MV-4-11 (cell line): Measurements from ENCODE around the gene SSH2.
"Not testable (repeated sequence)": the region's sequence is repeated elsewhere in the genome, so short reads cannot be mapped to it uniquely, and the experiment has no call there.

Experiments
- DNase-seq: peaks from one replicate; lab custom pipeline; 2025; lab: John Stamatoyannopoulos, UW

Gene SSH2

GRCh38 chr17:29929533-29930408, at the start of gene SSH2:
Gene SSH2, minus strand, starts transcription at chr17:29930228. Its CDS starts 228 bp downstream, at chr17:29930000.
- DNase-seq = peak; percentile 84

GRCh38 chr17:29977836-29978235, 47.8 kb upstream of the SSH2 start:
- DNase-seq = no peak

DNA sequence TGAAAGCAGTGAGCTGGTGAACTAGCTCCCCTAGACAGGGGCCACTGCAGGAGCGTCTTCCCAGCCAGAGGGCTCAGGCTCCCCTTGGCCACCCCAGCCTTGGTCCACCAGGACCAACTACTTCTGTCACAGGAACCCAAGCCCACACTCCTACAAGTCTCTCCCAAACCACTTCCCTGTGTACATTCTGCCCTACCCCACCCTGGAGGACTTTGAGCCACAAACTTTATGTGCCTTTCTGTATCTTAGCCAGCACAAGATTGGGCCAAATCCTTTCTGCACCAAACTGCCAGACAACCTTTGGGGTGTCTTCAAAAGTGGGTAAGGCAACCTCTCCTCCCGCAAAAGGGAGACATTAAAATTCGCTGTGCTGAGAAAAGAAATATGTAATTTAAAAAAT, 43.0 kb upstream of the SSH2 start:
- no peak for DNase-seq

DNA sequence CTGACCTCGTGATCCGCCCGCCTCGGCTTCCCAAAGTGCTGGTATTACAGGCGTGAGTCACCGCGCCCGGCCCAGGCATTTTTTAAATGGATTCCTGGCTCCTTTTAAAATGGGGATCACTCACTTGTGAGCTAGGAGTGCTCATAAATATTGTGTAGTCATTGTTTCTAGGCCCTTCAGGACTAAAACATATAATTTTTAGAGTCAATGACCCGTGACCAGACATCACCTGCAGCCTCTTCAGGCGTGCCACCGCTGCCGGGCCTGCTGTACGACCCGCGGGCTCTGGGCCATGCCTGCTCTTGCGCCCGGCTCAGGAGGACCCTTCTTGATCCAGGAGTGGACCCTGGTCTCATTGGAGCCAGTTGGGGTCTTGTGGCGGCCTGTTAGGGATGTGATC, 42.2 kb upstream of the SSH2 start:
- no peak for DNase-seq

DNA sequence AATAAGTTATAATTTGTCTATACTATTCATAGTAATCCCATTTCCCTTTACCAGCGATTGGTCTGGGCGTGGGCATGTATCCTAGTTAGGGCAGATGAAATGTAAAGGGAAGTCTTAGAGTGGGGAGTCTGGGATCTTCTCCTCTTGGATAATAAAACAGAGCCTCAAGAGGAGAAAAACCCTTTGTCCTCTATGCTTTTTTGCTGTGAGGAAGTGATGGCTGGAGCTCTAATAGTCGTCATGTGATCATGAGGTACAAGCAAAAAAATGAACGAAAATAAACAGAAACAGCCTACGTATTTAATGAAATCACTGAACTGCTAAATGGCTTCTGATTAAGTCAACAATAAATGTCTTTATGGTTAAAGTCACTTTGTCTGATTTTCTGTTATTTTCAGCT, 38.2 kb upstream of the SSH2 start:
- no peak for DNase-seq

DNA sequence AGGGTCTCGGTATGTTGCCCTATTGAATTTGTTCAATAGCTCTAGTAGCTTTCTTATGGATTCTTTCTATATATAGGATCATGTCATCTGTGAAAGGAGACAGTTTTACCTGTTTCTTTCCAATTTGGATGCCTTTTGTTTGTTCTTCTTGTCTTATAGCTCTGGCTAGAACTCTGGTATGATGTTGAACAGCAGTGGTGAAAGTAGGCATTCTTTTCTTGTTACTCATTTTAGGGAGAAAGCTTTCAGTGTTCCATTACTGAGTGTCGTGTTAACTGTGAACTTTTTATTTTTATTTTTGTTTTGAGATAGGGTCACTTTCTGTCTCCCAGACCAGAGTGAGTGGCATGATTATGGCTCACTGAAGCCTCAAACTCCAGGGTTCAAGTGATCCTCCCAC, 32.6 kb upstream of the SSH2 start:
- no peak for DNase-seq

GRCh38 chr17:29959658-29960337, 29.8 kb upstream of the SSH2 start:
- DNase-seq = no peak

DNA sequence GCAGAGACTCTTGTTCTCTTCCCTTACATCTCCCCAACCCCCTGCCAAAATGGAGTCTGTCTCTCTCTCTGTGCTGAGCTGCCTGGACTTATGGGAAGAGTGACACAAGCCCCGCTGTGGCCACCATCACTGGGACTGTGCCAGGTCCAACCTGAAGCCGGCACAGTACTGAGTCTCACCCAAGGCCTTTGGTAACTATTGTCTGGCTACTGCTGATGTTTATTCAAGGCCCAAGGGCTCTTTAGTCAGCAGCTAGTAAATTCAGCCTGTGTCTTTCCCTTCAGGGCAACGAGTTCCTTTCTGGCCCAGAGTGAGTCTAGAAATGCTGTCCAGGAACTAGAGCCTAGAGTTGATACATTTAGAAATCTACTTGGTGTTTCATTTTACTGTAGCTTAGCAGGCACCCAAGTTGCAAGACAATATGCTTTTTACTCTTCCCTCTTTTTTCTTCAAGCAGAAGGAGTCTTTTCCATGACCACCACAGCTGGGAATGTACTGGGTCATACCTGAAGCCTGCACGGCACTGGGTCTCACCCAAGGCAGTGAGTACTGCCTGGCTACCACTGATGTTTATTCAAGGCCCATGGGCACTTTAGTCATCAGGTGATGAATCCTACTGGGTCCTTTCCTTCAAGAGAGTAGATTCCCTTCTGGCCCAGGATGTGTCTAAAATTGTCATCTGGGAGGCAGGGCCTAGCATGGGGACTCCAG, 29.1 kb upstream of the SSH2 start:
- no peak for DNase-seq

- DNase-seq = not testable (repeated sequence)
Observed at GRCh38 chr17:29957488-29957887, 27.5 kb upstream of the SSH2 start.

GRCh38 chr17:29956225-29956624, 26.2 kb upstream of the SSH2 start:
- peak; percentile 92 for DNase-seq

GRCh38 chr17:29954405-29954804, 24.4 kb upstream of the SSH2 start:
- no peak for DNase-seq

DNA sequence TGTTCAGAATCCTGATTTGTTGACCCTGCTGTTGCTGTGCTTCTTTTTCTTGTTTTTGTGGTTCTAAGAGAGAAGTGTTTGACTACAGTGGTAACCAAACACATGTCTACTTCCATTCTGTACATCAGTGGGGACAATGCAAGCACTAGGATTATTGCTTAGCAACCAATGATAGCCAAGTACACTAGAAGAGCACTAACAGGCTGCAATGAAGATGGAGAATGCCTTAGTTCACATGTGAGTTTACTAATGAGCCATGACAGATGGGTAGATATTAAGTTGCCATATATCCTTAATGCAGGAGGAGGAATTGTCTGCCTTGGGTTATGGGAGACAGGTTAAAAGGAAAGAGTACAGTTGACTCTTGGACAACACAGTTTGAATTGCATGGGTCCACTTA, 19.7 kb upstream of the SSH2 start:
- no peak for DNase-seq

DNA sequence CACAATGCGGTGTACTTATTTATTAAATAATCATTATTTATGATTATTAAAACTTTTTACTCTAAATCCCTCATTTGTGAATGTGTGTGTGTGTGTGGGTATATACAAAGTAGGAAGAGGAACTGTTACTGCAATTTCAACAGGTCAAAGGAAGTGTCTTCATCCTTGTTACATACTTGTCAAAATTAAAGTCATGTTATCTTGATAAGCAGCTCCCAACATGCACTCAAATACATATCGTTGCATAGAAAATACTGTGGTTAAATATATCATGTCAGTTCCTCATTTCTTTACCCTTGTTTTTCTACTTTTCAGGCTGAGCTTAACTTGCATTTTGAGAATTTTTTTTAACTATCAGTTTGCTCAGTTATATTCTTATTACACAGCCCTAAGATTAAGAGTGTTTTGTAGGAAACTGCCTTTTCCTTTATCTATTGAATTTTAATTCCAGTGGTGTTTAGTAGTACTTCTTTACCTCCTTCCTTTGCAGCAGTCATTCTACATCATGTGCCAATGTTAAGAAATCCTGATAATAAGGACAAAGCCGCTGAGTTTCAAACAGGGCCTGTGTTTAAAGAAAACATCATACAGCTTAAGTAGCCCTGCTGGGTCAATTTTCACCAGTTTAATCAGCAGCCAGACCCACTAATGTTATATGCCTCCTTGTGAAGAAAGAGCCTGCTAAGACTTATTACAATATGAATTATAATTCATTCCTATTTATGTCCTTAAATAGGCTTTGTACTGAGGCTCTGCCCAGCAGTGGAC, 18.6 kb upstream of the SSH2 start:
- peak; percentile 93 for DNase-seq

DNA sequence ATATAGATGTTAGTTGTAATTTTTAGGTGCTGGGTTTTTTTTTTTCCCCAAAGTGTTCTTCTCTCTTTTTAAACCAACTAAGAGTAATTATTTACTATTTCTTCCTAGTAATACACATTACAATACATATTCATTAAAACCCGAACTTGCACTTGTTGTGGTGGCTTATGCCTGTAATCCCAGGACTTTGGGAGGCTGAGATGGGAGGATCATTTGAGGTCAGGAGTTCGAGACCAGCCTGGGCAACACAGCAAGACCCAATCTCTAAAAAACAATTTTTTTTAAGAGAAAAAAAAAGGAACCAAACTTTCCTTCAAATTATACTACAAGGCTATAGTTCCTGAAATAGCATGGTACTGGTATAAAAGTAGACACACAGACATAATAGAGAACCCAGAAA, 15.3 kb upstream of the SSH2 start:
- DNase-seq = no peak

- DNase-seq = no peak
Observed at GRCh38 chr17:29941334-29941733, 11.3 kb upstream of the SSH2 start, which contains the start of gene EFCAB5. Gene EFCAB5, plus strand, starts transcription at chr17:29941634. Its CDS starts 163 bp downstream, at chr17:29941797.

GRCh38 chr17:29936724-29937123, 6.7 kb upstream of the SSH2 start:
- DNase-seq = no peak

GRCh38 chr17:29935909-29936308, 5.9 kb upstream of the SSH2 start:
- DNase-seq = not testable (repeated sequence)

- DNase-seq = no peak
Observed at GRCh38 chr17:29933379-29933778, 3.4 kb upstream of the SSH2 start.

DNA sequence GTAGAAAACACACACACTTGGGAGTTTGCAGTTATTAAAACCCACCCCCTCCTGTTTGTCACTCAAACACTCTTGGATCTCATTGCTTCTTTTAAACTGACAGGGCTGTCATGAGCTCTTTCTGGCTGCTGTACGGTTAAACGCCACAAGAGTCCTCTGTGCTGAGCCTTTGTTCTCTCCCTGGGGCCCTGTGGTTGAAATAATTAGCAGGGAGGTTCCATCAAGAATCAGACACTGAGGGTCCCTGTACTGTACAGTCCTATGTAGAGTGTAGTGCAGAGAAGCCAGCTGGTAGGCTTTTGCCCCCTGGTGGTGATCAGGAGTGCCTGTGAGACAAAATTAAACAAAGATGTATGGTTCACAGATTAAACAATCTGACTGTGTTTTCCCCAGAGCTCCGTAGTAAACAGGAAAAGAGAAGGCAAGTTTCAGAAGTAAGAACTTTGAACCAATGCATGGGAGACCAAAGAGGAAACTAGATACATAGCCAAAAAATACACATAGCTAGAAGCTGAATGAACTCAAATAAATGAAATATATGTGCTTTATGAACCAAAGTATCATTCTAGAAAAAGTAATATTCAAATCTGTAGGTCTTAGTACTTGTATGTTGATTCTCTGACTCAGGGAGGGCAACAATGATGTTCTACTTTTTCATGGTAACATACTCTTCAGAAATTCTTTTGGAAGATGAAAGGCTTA, 1.4 kb upstream of the SSH2 start:
- DNase-seq = peak; percentile 85

- DNase-seq = peak; percentile 37
Observed at GRCh38 chr17:29930409-29931010, 482 bp upstream of the SSH2 start.

GRCh38 chr17:29929006-29929532, 959 bp downstream of the SSH2 start:
- DNase-seq = no peak
